Colonic mucosa (tissue), 4 donors: ENCODE results near the gene KCNJ2. TPM values are rescaled to one million over a fixed set of nuclear protein-coding genes. Genes with fewer than 3 reads are reported as not detected.

Source experiments
- DNase-seq: peaks from one replicate; pipeline ENCODE4 v3.0.0-alpha.2; 2020
- H3K27ac ChIP-seq: fragments of 200-600 bp; one replicate; pipeline ENCODE4 v1.8.0; 2021
- H3K27me3 ChIP-seq: fragments of 200-600 bp; one replicate; pipeline ENCODE4 v1.8.0; 2021
- H3K36me3 ChIP-seq: fragments of 200-600 bp; one replicate; pipeline ENCODE4 v1.8.0; 2021
- H3K4me1 ChIP-seq: fragments of 200-600 bp; one replicate; pipeline ENCODE4 v1.8.0; 2021; ENCODE audit warnings: mild to moderate bottlenecking
- H3K4me3 ChIP-seq: fragments of 200-600 bp; one replicate; pipeline ENCODE4 v1.8.0; 2021
- H3K9ac ChIP-seq, 2 donors: one replicate each; pipeline ENCODE4 v1.7.0; 2013; ENCODE audit warnings: control low read depth in 2 of 2, low read depth in 2 of 2, low read length in 2 of 2
- H3K9me3 ChIP-seq: fragments of 200-600 bp; one replicate; pipeline ENCODE4 v1.8.0; 2021
- CTCF ChIP-seq: fragments of 200-600 bp; IDR thresholded peaks from one replicate; pipeline ENCODE4 v1.8.0; 2022; ENCODE audit warnings: antibody characterized with exemption, mild to moderate bottlenecking
- intact Hi-C: fragments of 100-400 bp; cut with DNase I; formaldehyde crosslinking; loops from one replicate; pipeline ENCODE4 v1.14.1; 2022
- total RNA-seq, 2 donors: library from RNA; stranded (reverse); fragmentation: NEBNext Ultra II Directional in 1 of 2; extraction: Animal tissue kit (Norgen Biotek cat#: 25700) in 1 of 2; gene quantifications; one replicate each; pipeline ENCODE4 v1.2.1, GENCODE V29; 2021
- donor health status: healthy.
- donor health status: DM: no; HTN: no; CAD: no.
- donor health status: DM: no; HTN: no; CAD: no.

KCNJ2 gene
- total RNA-seq, 2 donors from 2014 or later, result 7.4 to 18.2 TPM

GRCh38 chr17:70225276-70225675 is 55.9 kb downstream of the KCNJ2 start:
- Histone ChIP-seq H3K36me3 (no peaks in the 10 kb centered on the region), H3K9ac (no peak overlapping the region), H3K27ac (no peak overlapping the region), H3K4me3 (no peak overlapping the region), H3K9me3 (no peaks in the 10 kb centered on the region), H3K27me3 (no peaks in the 10 kb centered on the region), H3K4me1 (no peaks in the 10 kb centered on the region)
- TF ChIP-seq CTCF, result no peak
- DNase-seq, result no peak
- intact Hi-C loops, result no loop called here

Other genes starting within 250 kb of the KCNJ2 start
- under 1 TPM; 0.20 to 0.35 TPM for gene KCNJ16, start 94.3 kb upstream of the KCNJ2 start, total RNA-seq